ENCODE results near the gene SLC2A4RG. TPM values are rescaled to one million over a fixed set of nuclear protein-coding genes. Genes with fewer than 3 reads are reported as not detected.
A peak's percentile ranks its signal among the peaks of the same experiment; 100 is the strongest.

SLC2A4RG gene
- total and polyA plus RNA-seq, 2 of the 13 experiments (the other 11 are each of a cell fraction or from before 2014, with no cell fraction given): 91.4 to 95.9 TPM

DNA sequence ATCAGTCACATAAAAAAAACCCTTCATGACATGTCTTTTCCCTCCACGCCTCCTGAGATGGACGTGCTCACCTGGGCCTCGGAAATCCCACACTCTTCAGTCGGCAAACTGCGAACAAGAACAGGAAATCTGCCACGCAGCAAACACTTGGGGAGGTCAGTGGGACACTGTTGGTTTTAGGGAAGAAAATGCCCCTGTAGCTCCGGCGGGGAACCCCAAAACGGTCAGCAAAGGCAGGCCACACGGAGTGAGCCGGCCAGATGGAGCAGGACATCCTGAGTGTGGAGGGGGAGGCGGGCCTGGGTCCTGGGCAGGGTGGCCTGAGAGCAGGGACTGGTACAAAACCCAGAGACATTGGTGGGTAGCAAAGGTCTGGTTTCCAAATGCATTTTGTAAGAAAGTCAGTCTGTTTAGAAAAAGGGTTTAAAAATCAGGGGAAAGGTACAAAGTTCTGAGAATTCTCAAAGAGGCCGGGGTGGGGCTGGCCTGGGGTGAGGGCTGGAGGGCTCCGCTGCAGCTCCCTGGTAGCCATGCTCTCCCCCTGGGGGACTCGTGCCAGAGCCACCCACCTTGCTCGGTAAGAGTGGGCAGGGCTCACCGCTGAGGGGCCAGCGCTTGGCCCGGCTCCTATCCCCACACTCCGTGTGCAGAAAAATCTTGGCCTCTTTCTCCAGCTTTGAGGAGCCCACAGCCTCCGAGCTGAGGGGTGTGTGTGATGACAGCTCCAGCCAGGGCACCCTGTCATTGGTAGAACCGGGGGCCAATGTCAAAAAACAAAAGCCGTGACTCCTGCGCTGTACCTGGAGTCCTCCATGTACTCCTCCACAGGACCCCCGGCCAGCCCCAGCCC lies 5.2 kb downstream of the SLC2A4RG start (continued):
- TF ChIP-seq ZBTB34 (CRISPR knock-in tag; IDR thresholded peaks at IDR 0.05) (no peak), ZNF251 (CRISPR knock-in tag; IDR thresholded peaks at IDR 0.05) (0 out of 2 replicates have a peak, but pooled peaks have one; percentile 65), AGO1 (IDR thresholded peaks at IDR 0.05; ENCODE audit: low read depth, low read length, poor library complexity, severe bottlenecking) (peak; percentile 95), NONO (IDR thresholded peaks at IDR 0.05) (no peak), NONO (CRISPR knock-in tag; conservative IDR thresholded peaks at IDR 0.05) (peak; percentile 59; the same call in 1 of the 2 replicates), ZNF616 (CRISPR knock-in tag; IDR thresholded peaks at IDR 0.05; ENCODE audit: low read depth) (no peak), GZF1 (CRISPR knock-in tag; IDR thresholded peaks at IDR 0.05) (peak; percentile 41; the same call in 1 of the 2 replicates), ZNF563 (CRISPR knock-in tag; IDR thresholded peaks at IDR 0.05) (no peak), ZNF570 (CRISPR knock-in tag; IDR thresholded peaks at IDR 0.05; ENCODE audit: borderline replicate concordance) (0 out of 2 replicates have a peak, but pooled peaks have one; percentile 76), POLR2A (IDR thresholded peaks at IDR 0.05; ENCODE audit: insufficient read depth in 1 of 2, low read depth in 2 of 2, low read length in 2 of 2) (peak in 1 of 2 experiments; percentile 23; a peak in 1 of 4 replicates), TAF15 (IDR thresholded peaks at IDR 0.05; ENCODE audit: low read depth, low read length, poor library complexity, severe bottlenecking) (peak; percentile 97), ZNF614 (CRISPR knock-in tag; IDR thresholded peaks at IDR 0.05; ENCODE audit: borderline replicate concordance) (0 out of 2 replicates have a peak, but pooled peaks have one; percentile 8), POGZ (CRISPR knock-in tag; IDR thresholded peaks at IDR 0.05) (0 out of 2 replicates have a peak, but pooled peaks have one; percentile 8), GTF3A (CRISPR knock-in tag; conservative IDR thresholded peaks at IDR 0.05) (peak; percentile 57; the same call in 1 of the 2 replicates), DMTF1 (CRISPR knock-in tag; IDR thresholded peaks at IDR 0.05) (0 out of 2 replicates have a peak, but pooled peaks have one; percentile 68), RBM22 (optimal IDR thresholded peaks at IDR 0.05; ENCODE audit: low read length) (peak; percentile 64), NCOR1 (IDR thresholded peaks at IDR 0.05; ENCODE audit: borderline replicate concordance, low read length) (peak; percentile 83), ZNF430 (CRISPR knock-in tag; IDR thresholded peaks at IDR 0.05) (0 out of 2 replicates have a peak, but pooled peaks have one; percentile 41), ZNF891 (CRISPR knock-in tag; IDR thresholded peaks at IDR 0.05) (no peak), HNRNPH1 (optimal IDR thresholded peaks at IDR 0.05; ENCODE audit: low read depth, low read length) (peak; percentile 92), BHLHE40 (IDR thresholded peaks at IDR 0.05; ENCODE audit: low read length) (no peak), MZF1 (CRISPR knock-in tag; IDR thresholded peaks at IDR 0.05; ENCODE audit: borderline replicate concordance) (peak; percentile 52; the same call in 1 of the 2 replicates), FIP1L1 (IDR thresholded peaks at IDR 0.05; ENCODE audit: borderline replicate concordance, insufficient read depth, low read depth, low read length) (peak; percentile 27; the same call in 1 of the 2 replicates)
- TF ChIP-seq, protein P1, sequence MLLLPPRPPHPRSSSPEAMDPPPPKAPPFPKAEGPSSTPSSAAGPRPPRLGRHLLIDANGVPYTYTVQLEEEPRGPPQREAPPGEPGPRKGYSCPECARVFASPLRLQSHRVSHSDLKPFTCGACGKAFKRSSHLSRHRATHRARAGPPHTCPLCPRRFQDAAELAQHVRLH (CRISPR knock-in tag; IDR thresholded peaks at IDR 0.05; ENCODE audit: borderline replicate concordance, low read depth): no peak

All from HepG2 (cell line).